ENCODE measurements around the gene MORC2.

MORC2 gene

GRCh38 chr22:30884211-30885000, 84.2 kb downstream of the MORC2 start:
- no peak for DNase-seq

GRCh38 chr22:30883586-30884145, 84.9 kb downstream of the MORC2 start:
- DNase-seq, result no peak

- DNase-seq, result no peak
Measured at GRCh38 chr22:30882974-30883533, 85.5 kb downstream of the MORC2 start.

GRCh38 chr22:30882184-30882717, 86.3 kb downstream of the MORC2 start:
- no peak for DNase-seq

- DNase-seq, result peak; percentile 97
Measured at GRCh38 chr22:30881361-30882183, 87.0 kb downstream of the MORC2 start.

GRCh38 chr22:30880847-30881246, 87.7 kb downstream of the MORC2 start:
- DNase-seq, result no peak

GRCh38 chr22:30880181-30880601, 88.4 kb downstream of the MORC2 start:
- DNase-seq, result no peak

- no peak for DNase-seq
Measured at GRCh38 chr22:30879415-30879797, 89.2 kb downstream of the MORC2 start.

GRCh38 chr22:30878516-30879414, 89.8 kb downstream of the MORC2 start:
- DNase-seq, result peak; percentile 33

GRCh38 chr22:30877662-30878515, 90.7 kb downstream of the MORC2 start:
- no peak for DNase-seq

- DNase-seq, result no peak
Measured at GRCh38 chr22:30876915-30877553, 91.5 kb downstream of the MORC2 start.

- DNase-seq, result no peak
Measured at GRCh38 chr22:30876221-30876751, 92.3 kb downstream of the MORC2 start.

- DNase-seq, result no peak
Measured at GRCh38 chr22:30875481-30876215, 92.9 kb downstream of the MORC2 start.
